Fibroblast of pulmonary artery (primary cell): ENCODE results near the gene DNAH7.

Experiments used
- DNase-seq: peaks from one replicate; pipeline ENCODE4 v3.0.0-alpha.2; 2010; ENCODE audit warnings: low read depth
- H3K4me3 ChIP-seq: replicated peaks from 2 replicates; pipeline ENCODE4 v1.5.1; 2011; ENCODE audit warnings: low read depth, mild to moderate bottlenecking, control low read depth, low read length, moderate library complexity
- CTCF ChIP-seq: IDR thresholded peaks from 2 replicates; pipeline ENCODE4 v1.5.1; 2011; ENCODE audit warnings: mild to moderate bottlenecking, control low read depth, low read length, inconsistent platforms; ENCODE audit errors: missing control alignments

The DNAH7 gene

GRCh38 chr2:196077821-196078220, 9.2 kb upstream of the DNAH7 start:
- no peak overlapping the region for H3K4me3 ChIP-seq
- no peak for TF ChIP-seq CTCF
- no peak for DNase-seq

- H3K4me3 ChIP-seq: no peak overlapping the region
- DNase-seq: no peak
- TF ChIP-seq CTCF: no peak
Measured at GRCh38 chr2:196076778-196077568, 8.3 kb upstream of the DNAH7 start.

- no peak for DNase-seq
- H3K4me3 ChIP-seq: no peak overlapping the region
- TF ChIP-seq CTCF: no peak
Measured at GRCh38 chr2:196075196-196075595, 6.6 kb upstream of the DNAH7 start.

GRCh38 chr2:196074631-196075030, 6.0 kb upstream of the DNAH7 start:
- no peak overlapping the region for H3K4me3 ChIP-seq
- no peak for TF ChIP-seq CTCF
- no peak for DNase-seq

GRCh38 chr2:196073521-196073920, 4.9 kb upstream of the DNAH7 start:
- H3K4me3 ChIP-seq: no peak overlapping the region
- TF ChIP-seq CTCF: no peak
- DNase-seq: no peak

GRCh38 chr2:196067088-196067382, 1.6 kb downstream of the DNAH7 start:
- no peak for DNase-seq
- no peak overlapping the region for H3K4me3 ChIP-seq
- no peak for TF ChIP-seq CTCF
